ENCODE data around the gene GAB1. TPM values are rescaled to one million over a fixed set of nuclear protein-coding genes. Genes with fewer than 3 reads are reported as not detected.

The GAB1 gene
- total RNA-seq, 1 experiment from 2014 or later, result 3.8 TPM

GRCh38 chr4:143431526-143432257 lies 95.0 kb downstream of the GAB1 start:
- H3K4me1 ChIP-seq (ENCODE audit: control insufficient read depth in 1 of 2, insufficient read depth in 2 of 2, low read length in 2 of 2), result no peaks in the 10 kb centered on the region
- H3K36me3 ChIP-seq (ENCODE audit: control insufficient read depth in 1 of 2, insufficient read depth in 2 of 2, low read length in 2 of 2), result no peaks in the 10 kb centered on the region
- H3K9me3 ChIP-seq (ENCODE audit: control insufficient read depth in 1 of 2, insufficient read depth in 1 of 2, low read depth in 1 of 2, low read length in 2 of 2), result no peaks in the 10 kb centered on the region
- H3K9ac ChIP-seq (ENCODE audit: low read length), result no peak overlapping the region
- ChIA-PET CTCF (no interaction called here), RAD21 (ENCODE audit: low non-redundant PET in 1 of 2, low total read pairs in 2 of 2, uncharacterized antibody in 2 of 2, unreplicated experiment in 2 of 2) (no interaction called here), POLR2A (no interaction called here)
- no peak for ATAC-seq
- TF ChIP-seq POLR2A (IDR thresholded peaks at IDR 0.05; ENCODE audit: borderline replicate concordance, extremely low read depth, insufficient read depth, insufficient read length) (no peak), EZH2phosphoT487 (IDR thresholded peaks at IDR 0.05; ENCODE audit: borderline replicate concordance) (no peak), JUND (IDR thresholded peaks at IDR 0.05) (no peak), CEBPB (IDR thresholded peaks at IDR 0.05; ENCODE audit: low read depth) (no peak)
- DNase-seq (ENCODE audit: low read depth, low spot score), result no peak
- no peak overlapping the region for H2AFZ ChIP-seq (ENCODE audit: low read depth, low read length, poor library complexity, severe bottlenecking)
- H3K79me2 ChIP-seq (ENCODE audit: insufficient read depth, low read length), result no peaks in the 10 kb centered on the region
- no peaks in the 10 kb centered on the region for H4K20me1 ChIP-seq (ENCODE audit: insufficient read depth)
- H3K27ac ChIP-seq (ENCODE audit: low read depth, low read length), result no peak overlapping the region
- H3K9me2 ChIP-seq (ENCODE audit: insufficient read depth), result no peaks in the 10 kb centered on the region
- BruUV-seq (replicated peaks), result no TSS peak
- H3K4me2 ChIP-seq (ENCODE audit: low read length), result no peak overlapping the region
- H3K4me3 ChIP-seq (replicated peaks in 1 of 2; ENCODE audit: low read depth in 1 of 2, low read length in 2 of 2), result no peak overlapping the region
- no peaks in the 10 kb centered on the region for H3K27me3 ChIP-seq (ENCODE audit: insufficient read depth, low read length)
- intact Hi-C loops (cut with micrococcal nuclease), result no loop called here

- Histone ChIP-seq H3K4me1 (ENCODE audit: control insufficient read depth in 1 of 2, insufficient read depth in 2 of 2, low read length in 2 of 2) (no peaks in the 10 kb centered on the region), H3K4me3 (replicated peaks in 1 of 2; ENCODE audit: low read depth in 1 of 2, low read length in 2 of 2) (no peak overlapping the region), H4K20me1 (ENCODE audit: insufficient read depth) (no peaks in the 10 kb centered on the region), H3K9ac (ENCODE audit: low read length) (no peak overlapping the region), H3K36me3 (ENCODE audit: control insufficient read depth in 1 of 2, insufficient read depth in 2 of 2, low read length in 2 of 2) (no peaks in the 10 kb centered on the region), H3K4me2 (ENCODE audit: low read length) (no peak overlapping the region), H3K9me3 (ENCODE audit: control insufficient read depth in 1 of 2, insufficient read depth in 1 of 2, low read depth in 1 of 2, low read length in 2 of 2) (no peaks in the 10 kb centered on the region), H2AFZ (ENCODE audit: low read depth, low read length, poor library complexity, severe bottlenecking) (no peak overlapping the region), H3K79me2 (ENCODE audit: insufficient read depth, low read length) (no peaks in the 10 kb centered on the region), H3K9me2 (ENCODE audit: insufficient read depth) (no peaks in the 10 kb centered on the region), H3K27ac (ENCODE audit: low read depth, low read length) (no peak overlapping the region), H3K27me3 (ENCODE audit: insufficient read depth, low read length) (no peaks in the 10 kb centered on the region)
- TF ChIP-seq EZH2 (IDR thresholded peaks at IDR 0.05) (no peak), ELF1 (IDR thresholded peaks at IDR 0.05; ENCODE audit: borderline replicate concordance, low read depth) (no peak), CEBPB (IDR thresholded peaks at IDR 0.05; ENCODE audit: low read depth) (no peak), CTCF (IDR thresholded peaks at IDR 0.05 in 2 of 3, conservative IDR thresholded peaks at IDR 0.05 in 1 of 3; ENCODE audit: borderline replicate concordance in 1 of 3, insufficient read depth in 1 of 3, low read depth in 2 of 3, low read length in 2 of 3) (no peak)
- CTCF ChIA-PET, result no interaction called here
- no TSS peak for BruUV-seq (replicated peaks)
- RAD21 ChIA-PET (ENCODE audit: low non-redundant PET in 1 of 2, low total read pairs in 2 of 2, uncharacterized antibody in 2 of 2, unreplicated experiment in 2 of 2), result no interaction called here
- no peak for DNase-seq (ENCODE audit: low read depth, low spot score)
- POLR2A ChIA-PET, result no interaction called here
- ATAC-seq, result no peak
- intact Hi-C loops (cut with micrococcal nuclease), result no loop called here
Measured at GRCh38 chr4:143432258-143432591, 95.5 kb downstream of the GAB1 start.

Data from HCT116 (cell line).